Measurements from ENCODE around the gene KIF13A. TPM values are rescaled to one million over a fixed set of nuclear protein-coding genes. Genes with fewer than 3 reads are reported as not detected.
"Not testable (repeated sequence)": the region's sequence is repeated elsewhere in the genome, so short reads cannot be mapped to it uniquely, and the experiment has no call there.

The KIF13A gene
- total and polyA plus RNA-seq, 10 of the 15 experiments (the other 5 are each of a cell fraction or from before 2014, with no cell fraction given), result 0.02 to 0.26 (median 0.13) TPM; not detected in 2

GRCh38 chr6:17858584-17858983, 128.9 kb downstream of the KIF13A start:
- no peaks in the 10 kb centered on the region for H3K79me2 ChIP-seq (ENCODE audit: control insufficient read depth, insufficient read depth, low read length)
- no peaks in the 10 kb centered on the region for H3K36me3 ChIP-seq (ENCODE audit: control insufficient read depth in 2 of 2, insufficient read depth in 2 of 2, low read length in 1 of 2)
- no peak overlapping the region for H3K4me2 ChIP-seq (ENCODE audit: control insufficient read depth, insufficient read depth)
- H3K4me1 ChIP-seq (ENCODE audit: control insufficient read depth, insufficient read depth, low read length), result no peaks in the 10 kb centered on the region
- no TSS peak for BruUV-seq (replicated peaks)
- H2AFZ ChIP-seq (ENCODE audit: control insufficient read depth, low read depth, low read length), result no peak overlapping the region
- in situ Hi-C loops (cut with MboI) (no loop called here), intact Hi-C loops (cut with micrococcal nuclease; ENCODE audit: unreplicated experiment) (no loop called here)
- H3K27me3 ChIP-seq (replicated peaks in 1 of 2; ENCODE audit: control insufficient read depth in 2 of 2, insufficient read depth in 2 of 2, low read length in 1 of 2), result no peaks in the 10 kb centered on the region
- ATAC-seq (no peak), FAIRE-seq (no peak), DNase-seq (ENCODE audit: low read depth, low spot score) (no peak)
- TF ChIP-seq BCLAF1 (IDR thresholded peaks at IDR 0.05) (no peak), CREM (IDR thresholded peaks at IDR 0.05; ENCODE audit: low read depth) (no peak), LARP7 (IDR thresholded peaks at IDR 0.05) (no peak), POLR2AphosphoS5 (IDR thresholded peaks at IDR 0.05; ENCODE audit: low read length) (no peak), EP300 (IDR thresholded peaks at IDR 0.05; ENCODE audit: borderline replicate concordance in 1 of 2, control insufficient read depth in 1 of 2, low read depth in 2 of 2, low read length in 2 of 2) (no peak), ELK1 (IDR thresholded peaks at IDR 0.05; ENCODE audit: low read depth, low read length) (no peak), USF2 (IDR thresholded peaks at IDR 0.05; ENCODE audit: borderline replicate concordance, low read depth, low read length) (no peak), RB1 (IDR thresholded peaks at IDR 0.05; ENCODE audit: borderline replicate concordance) (no peak), TARDBP (IDR thresholded peaks at IDR 0.05; ENCODE audit: borderline replicate concordance) (no peak)
- TF ChIP-seq, protein P1, sequence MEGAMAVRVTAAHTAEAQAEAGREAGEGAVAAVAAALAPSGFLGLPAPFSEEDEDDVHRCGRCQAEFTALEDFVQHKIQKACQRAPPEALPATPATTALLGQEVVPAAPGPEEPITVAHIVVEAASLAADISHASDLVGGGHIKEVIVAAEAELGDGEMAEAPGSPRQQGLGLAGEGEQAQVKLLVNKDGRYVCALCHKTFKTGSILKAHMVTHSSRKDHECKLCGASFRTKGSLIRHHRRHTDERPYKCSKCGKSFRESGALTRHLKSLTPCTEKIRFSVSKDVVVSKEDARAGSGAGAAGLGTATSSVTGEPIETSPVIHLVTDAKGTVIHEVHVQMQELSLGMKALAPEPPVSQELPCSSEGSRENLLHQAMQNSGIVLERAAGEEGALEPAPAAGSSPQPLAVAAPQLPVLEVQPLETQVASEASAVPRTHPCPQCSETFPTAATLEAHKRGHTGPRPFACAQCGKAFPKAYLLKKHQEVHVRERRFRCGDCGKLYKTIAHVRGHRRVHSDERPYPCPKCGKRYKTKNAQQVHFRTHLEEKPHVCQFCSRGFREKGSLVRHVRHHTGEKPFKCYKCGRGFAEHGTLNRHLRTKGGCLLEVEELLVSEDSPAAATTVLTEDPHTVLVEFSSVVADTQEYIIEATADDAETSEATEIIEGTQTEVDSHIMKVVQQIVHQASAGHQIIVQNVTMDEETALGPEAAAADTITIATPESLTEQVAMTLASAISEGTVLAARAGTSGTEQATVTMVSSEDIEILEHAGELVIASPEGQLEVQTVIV (IDR thresholded peaks at IDR 0.05; ENCODE audit: borderline replicate concordance, partially characterized antibody), result no peak
- ChIA-PET RAD21 (ENCODE audit: unreplicated experiment) (no interaction called here), POLR2A (interaction anchor here (0.6 kb wide), 1 partner anchor 58 kb away, joined by 6 read pairs; no protein-coding TSS in a partner anchor), CTCF (no interaction called here), SMC1A (ENCODE audit: uncharacterized antibody, unreplicated experiment) (no interaction called here)
- H3K9me3 ChIP-seq (replicated peaks; ENCODE audit: control insufficient read depth, insufficient read depth, low read length), result no peaks in the 10 kb centered on the region
- H3K4me3 ChIP-seq, result no peak overlapping the region
- no peak overlapping the region for H3K27ac ChIP-seq (ENCODE audit: control insufficient read depth, insufficient read depth)
- no peaks in the 10 kb centered on the region for H4K20me1 ChIP-seq (ENCODE audit: control insufficient read depth, insufficient read depth)
- no peak overlapping the region for H3K9ac ChIP-seq (ENCODE audit: control insufficient read depth, insufficient read depth, low read length)

GRCh38 chr6:17857188-17857587, 130.2 kb downstream of the KIF13A start:
- peak; percentile 31 for FAIRE-seq
- CTCF ChIA-PET; H3K9ac ChIP-seq (ENCODE audit: control insufficient read depth, insufficient read depth, low read length); DNase-seq (ENCODE audit: low read depth, low spot score); H3K4me1 ChIP-seq (ENCODE audit: control insufficient read depth, insufficient read depth, low read length); intact Hi-C loops (cut with micrococcal nuclease; ENCODE audit: unreplicated experiment); RAD21 ChIA-PET (ENCODE audit: unreplicated experiment); H2AFZ ChIP-seq (ENCODE audit: control insufficient read depth, low read depth, low read length); H3K27me3 ChIP-seq (replicated peaks in 1 of 2; ENCODE audit: control insufficient read depth in 2 of 2, insufficient read depth in 2 of 2, low read length in 1 of 2); H3K79me2 ChIP-seq (ENCODE audit: control insufficient read depth, insufficient read depth, low read length); in situ Hi-C loops (cut with MboI); H3K9me3 ChIP-seq (replicated peaks; ENCODE audit: control insufficient read depth, insufficient read depth, low read length); BruUV-seq (replicated peaks); H4K20me1 ChIP-seq (ENCODE audit: control insufficient read depth, insufficient read depth); H3K4me2 ChIP-seq (ENCODE audit: control insufficient read depth, insufficient read depth); H3K4me3 ChIP-seq; H3K36me3 ChIP-seq (ENCODE audit: control insufficient read depth in 2 of 2, insufficient read depth in 2 of 2, low read length in 1 of 2); SMC1A ChIA-PET (ENCODE audit: uncharacterized antibody, unreplicated experiment); H3K27ac ChIP-seq (ENCODE audit: control insufficient read depth, insufficient read depth); POLR2A ChIA-PET; ATAC-seq: not testable (repeated sequence)
- 46% methylated on average over 6 of the region's 7 CpGs for WGBS (ENCODE audit: insufficient coverage, insufficient replicate concordance, low lambda C conversion rate, missing lambda C conversion rate)

Data from GM12878 (cell line).